Measurements from ENCODE around the gene ADAMTSL2.
"Not testable (repeated sequence)": the region's sequence is repeated elsewhere in the genome, so short reads cannot be mapped to it uniquely, and the experiment has no call there.

ADAMTSL2 gene

GRCh38 chr9:133554729-133555128, 20.2 kb downstream of the ADAMTSL2 start:
- H3K9me3 ChIP-seq (ENCODE audit: control insufficient read depth, low read depth, low read length) = no peaks in the 10 kb centered on the region
- H3K4me3 ChIP-seq (ENCODE audit: low read length) = no peak overlapping the region
- no peaks in the 10 kb centered on the region for H3K27me3 ChIP-seq (ENCODE audit: control insufficient read depth, insufficient read depth, low read length)
- no peaks in the 10 kb centered on the region for H3K36me3 ChIP-seq (ENCODE audit: control insufficient read depth, low read depth, low read length)
- H3K4me1 ChIP-seq (ENCODE audit: control insufficient read depth, low read depth, low read length) = peaks cover 13% of the 10 kb centered on the region
- H3K9ac ChIP-seq (ENCODE audit: low read length) = no peak overlapping the region
- H3K27ac ChIP-seq (ENCODE audit: low read length) = no peak overlapping the region

GRCh38 chr9:133556354-133556753, 21.9 kb downstream of the ADAMTSL2 start:
- Histone ChIP-seq H3K4me1 (ENCODE audit: control insufficient read depth, low read depth, low read length) (peaks cover 13% of the 10 kb centered on the region), H3K27ac (ENCODE audit: low read length) (no peak overlapping the region), H3K36me3 (ENCODE audit: control insufficient read depth, low read depth, low read length) (no peaks in the 10 kb centered on the region), H3K4me3 (ENCODE audit: low read length) (no peak overlapping the region), H3K9me3 (ENCODE audit: control insufficient read depth, low read depth, low read length) (no peaks in the 10 kb centered on the region), H3K9ac (ENCODE audit: low read length) (no peak overlapping the region), H3K27me3 (ENCODE audit: control insufficient read depth, insufficient read depth, low read length) (no peaks in the 10 kb centered on the region)

GRCh38 chr9:133557581-133557980, 23.1 kb downstream of the ADAMTSL2 start:
- peaks cover 13% of the 10 kb centered on the region for H3K4me1 ChIP-seq (ENCODE audit: control insufficient read depth, low read depth, low read length)

GRCh38 chr9:133558191-133559126, 24.0 kb downstream of the ADAMTSL2 start:
- H3K4me3 ChIP-seq (ENCODE audit: low read length) = no peak overlapping the region
- H3K4me1 ChIP-seq (ENCODE audit: control insufficient read depth, low read depth, low read length) = peaks cover 13% of the 10 kb centered on the region
- no peaks in the 10 kb centered on the region for H3K27me3 ChIP-seq (ENCODE audit: control insufficient read depth, insufficient read depth, low read length)
- H3K9me3 ChIP-seq (ENCODE audit: control insufficient read depth, low read depth, low read length) = no peaks in the 10 kb centered on the region
- H3K27ac ChIP-seq (ENCODE audit: low read length) = peak overlapping the region; percentile 57
- peak overlapping the region; percentile 59 for H3K9ac ChIP-seq (ENCODE audit: low read length)
- H3K36me3 ChIP-seq (ENCODE audit: control insufficient read depth, low read depth, low read length) = no peaks in the 10 kb centered on the region

More at GRCh38 chr9:133557581-133557980, 23.1 kb downstream of the ADAMTSL2 start:
- Histone ChIP-seq H3K36me3 (ENCODE audit: control insufficient read depth, low read depth, low read length) (no peaks in the 10 kb centered on the region), H3K9me3 (ENCODE audit: control insufficient read depth, low read depth, low read length) (no peaks in the 10 kb centered on the region), H3K27ac (ENCODE audit: low read length) (no peak overlapping the region), H3K27me3 (ENCODE audit: control insufficient read depth, insufficient read depth, low read length) (no peaks in the 10 kb centered on the region), H3K4me3 (ENCODE audit: low read length) (no peak overlapping the region), H3K9ac (ENCODE audit: low read length) (no peak overlapping the region)

GRCh38 chr9:133560311-133560710, 25.8 kb downstream of the ADAMTSL2 start:
- peaks cover 13% of the 10 kb centered on the region for H3K4me1 ChIP-seq (ENCODE audit: control insufficient read depth, low read depth, low read length)

GRCh38 chr9:133560944-133561343, 26.4 kb downstream of the ADAMTSL2 start:
- no peaks in the 10 kb centered on the region for H3K36me3 ChIP-seq (ENCODE audit: control insufficient read depth, low read depth, low read length)
- H3K4me1 ChIP-seq (ENCODE audit: control insufficient read depth, low read depth, low read length) = peaks cover 13% of the 10 kb centered on the region
- H3K9me3 ChIP-seq (ENCODE audit: control insufficient read depth, low read depth, low read length) = no peaks in the 10 kb centered on the region
- no peak overlapping the region for H3K9ac ChIP-seq (ENCODE audit: low read length)
- no peaks in the 10 kb centered on the region for H3K27me3 ChIP-seq (ENCODE audit: control insufficient read depth, insufficient read depth, low read length)
- no peak overlapping the region for H3K27ac ChIP-seq (ENCODE audit: low read length)
- H3K4me3 ChIP-seq (ENCODE audit: low read length) = no peak overlapping the region

More at GRCh38 chr9:133560311-133560710, 25.8 kb downstream of the ADAMTSL2 start:
- H3K9ac ChIP-seq (ENCODE audit: low read length) = no peak overlapping the region
- no peaks in the 10 kb centered on the region for H3K27me3 ChIP-seq (ENCODE audit: control insufficient read depth, insufficient read depth, low read length)
- H3K4me3 ChIP-seq (ENCODE audit: low read length) = no peak overlapping the region
- H3K9me3 ChIP-seq (ENCODE audit: control insufficient read depth, low read depth, low read length) = no peaks in the 10 kb centered on the region
- no peak overlapping the region for H3K27ac ChIP-seq (ENCODE audit: low read length)
- no peaks in the 10 kb centered on the region for H3K36me3 ChIP-seq (ENCODE audit: control insufficient read depth, low read depth, low read length)

- H3K9ac ChIP-seq (ENCODE audit: low read length) = no peak overlapping the region
- no peaks in the 10 kb centered on the region for H3K36me3 ChIP-seq (ENCODE audit: control insufficient read depth, low read depth, low read length)
- peaks cover 13% of the 10 kb centered on the region for H3K4me1 ChIP-seq (ENCODE audit: control insufficient read depth, low read depth, low read length)
- H3K27me3 ChIP-seq (ENCODE audit: control insufficient read depth, insufficient read depth, low read length) = no peaks in the 10 kb centered on the region
- H3K27ac ChIP-seq (ENCODE audit: low read length) = no peak overlapping the region
- H3K4me3 ChIP-seq (ENCODE audit: low read length) = no peak overlapping the region
- no peaks in the 10 kb centered on the region for H3K9me3 ChIP-seq (ENCODE audit: control insufficient read depth, low read depth, low read length)
These were observed 27.6 kb downstream of the ADAMTSL2 start for GRCh38 chr9:133561976-133562554.

- no peaks in the 10 kb centered on the region for H3K27me3 ChIP-seq (ENCODE audit: control insufficient read depth, insufficient read depth, low read length)
- no peaks in the 10 kb centered on the region for H3K9me3 ChIP-seq (ENCODE audit: control insufficient read depth, low read depth, low read length)
- H3K36me3 ChIP-seq (ENCODE audit: control insufficient read depth, low read depth, low read length) = no peaks in the 10 kb centered on the region
- H3K27ac ChIP-seq (ENCODE audit: low read length) = no peak overlapping the region
- H3K9ac ChIP-seq (ENCODE audit: low read length) = no peak overlapping the region
- H3K4me1 ChIP-seq (ENCODE audit: control insufficient read depth, low read depth, low read length) = peaks cover 13% of the 10 kb centered on the region
- H3K4me3 ChIP-seq (ENCODE audit: low read length) = no peak overlapping the region
These were observed 28.2 kb downstream of the ADAMTSL2 start for GRCh38 chr9:133562611-133563290.

- no peaks in the 10 kb centered on the region for H3K9me3 ChIP-seq (ENCODE audit: control insufficient read depth, low read depth, low read length)
- H3K4me1 ChIP-seq (ENCODE audit: control insufficient read depth, low read depth, low read length) = peaks cover 8% of the 10 kb centered on the region
- no peaks in the 10 kb centered on the region for H3K36me3 ChIP-seq (ENCODE audit: control insufficient read depth, low read depth, low read length)
- no peak overlapping the region for H3K9ac ChIP-seq (ENCODE audit: low read length)
- no peak overlapping the region for H3K27ac ChIP-seq (ENCODE audit: low read length)
- no peak overlapping the region for H3K4me3 ChIP-seq (ENCODE audit: low read length)
- H3K27me3 ChIP-seq (ENCODE audit: control insufficient read depth, insufficient read depth, low read length) = no peaks in the 10 kb centered on the region
These were observed 28.8 kb downstream of the ADAMTSL2 start for GRCh38 chr9:133563291-133563796.

- not testable (repeated sequence) for H3K27me3 ChIP-seq (ENCODE audit: control insufficient read depth, insufficient read depth, low read length); H3K27ac ChIP-seq (ENCODE audit: low read length); H3K36me3 ChIP-seq (ENCODE audit: control insufficient read depth, low read depth, low read length); H3K4me3 ChIP-seq (ENCODE audit: low read length); H3K9me3 ChIP-seq (ENCODE audit: control insufficient read depth, low read depth, low read length); H3K4me1 ChIP-seq (ENCODE audit: control insufficient read depth, low read depth, low read length); H3K9ac ChIP-seq (ENCODE audit: low read length)
These were observed 29.3 kb downstream of the ADAMTSL2 start for GRCh38 chr9:133563814-133564213.

- Histone ChIP-seq H3K9me3 (ENCODE audit: control insufficient read depth, low read depth, low read length) (no peaks in the 10 kb centered on the region), H3K27ac (ENCODE audit: low read length) (no peak overlapping the region), H3K4me1 (ENCODE audit: control insufficient read depth, low read depth, low read length) (no peaks in the 10 kb centered on the region)
These were observed 30.1 kb downstream of the ADAMTSL2 start for GRCh38 chr9:133564451-133565116.

More at GRCh38 chr9:133564451-133565116, 30.1 kb downstream of the ADAMTSL2 start:
- Histone ChIP-seq H3K36me3 (ENCODE audit: control insufficient read depth, low read depth, low read length) (no peaks in the 10 kb centered on the region), H3K9ac (ENCODE audit: low read length) (no peak overlapping the region), H3K4me3 (ENCODE audit: low read length) (no peak overlapping the region), H3K27me3 (ENCODE audit: control insufficient read depth, insufficient read depth, low read length) (no peaks in the 10 kb centered on the region)
